HG03097 (cell line): ENCODE data around the gene SAPCD1.
A peak's percentile ranks its signal among the peaks of the same experiment; 100 is the strongest.

Experiments
- ATAC-seq: cut with Tn5 transposase; IDR thresholded peaks from one replicate; pipeline ENCODE4 v1.9.1; 2021; ENCODE audit not compliant: unreplicated experiment, low FRiP score

SAPCD1 gene

DNA sequence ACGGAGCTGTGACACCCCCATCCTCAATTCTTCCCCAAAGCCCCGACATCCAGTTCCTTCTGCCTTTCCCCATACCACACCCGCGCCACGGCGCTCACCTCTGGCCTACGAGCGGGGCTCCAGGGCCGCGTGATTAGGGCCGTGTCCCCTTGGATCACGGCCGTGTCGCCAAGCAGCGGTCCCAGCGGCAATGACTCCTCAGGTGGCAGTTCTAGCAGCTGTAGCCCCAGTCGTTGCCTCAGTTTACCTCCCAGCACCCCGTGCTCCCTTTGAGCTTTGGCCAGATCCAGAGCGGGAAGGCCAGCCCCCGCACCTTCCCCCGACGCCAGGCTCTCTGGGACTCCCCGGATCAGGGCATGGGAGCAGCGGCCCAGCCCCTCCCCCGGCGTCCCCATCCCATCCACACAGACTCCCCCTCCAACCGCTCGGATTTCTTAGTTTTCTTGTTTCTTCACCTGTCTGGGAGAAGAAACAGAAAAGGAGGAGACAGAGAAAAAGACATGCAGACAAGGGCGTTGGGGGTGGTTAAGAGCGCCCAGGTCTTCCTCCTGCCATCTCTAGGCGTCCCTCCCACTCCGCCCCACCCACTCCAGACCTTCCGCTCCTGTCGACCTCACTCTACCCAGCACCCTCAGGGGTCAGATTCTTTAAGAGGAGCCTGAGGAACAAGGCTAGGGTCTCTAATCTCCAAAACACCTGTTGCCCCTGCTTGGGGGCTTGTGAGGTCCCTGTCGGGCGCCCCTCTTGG lies 33.5 kb upstream of the SAPCD1 start, which contains the start of gene DDAH2:
Gene DDAH2 (minus strand): TSS at position 533 of the 748 bp plus-strand sequence. CDS start 138 bp downstream, at position 395.
- no peak for ATAC-seq

DNA sequence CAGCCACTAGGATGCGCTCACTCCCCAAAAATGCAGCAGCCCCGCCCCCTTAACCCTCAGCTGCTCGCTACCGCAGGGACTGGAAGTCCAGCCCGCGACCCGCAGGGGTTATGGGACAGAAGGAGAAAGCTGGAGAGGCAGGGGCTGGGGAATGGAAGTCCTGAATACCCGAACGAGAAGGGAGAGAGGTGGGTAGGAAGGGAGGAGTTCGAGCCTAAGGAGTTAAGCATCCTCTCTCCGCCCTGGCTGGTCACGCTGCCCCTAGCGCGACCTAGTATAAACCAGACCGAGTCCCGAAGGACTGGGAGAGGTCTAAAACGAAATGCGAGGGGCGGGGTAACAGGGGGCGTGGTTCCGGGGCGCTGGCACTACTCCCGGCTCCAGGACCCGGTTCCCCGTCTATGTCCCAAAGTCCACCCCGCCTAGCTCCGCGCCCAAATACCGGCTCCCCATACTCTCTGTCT lies 32.9 kb upstream of the SAPCD1 start:
- ATAC-seq: peak; percentile 33

DNA sequence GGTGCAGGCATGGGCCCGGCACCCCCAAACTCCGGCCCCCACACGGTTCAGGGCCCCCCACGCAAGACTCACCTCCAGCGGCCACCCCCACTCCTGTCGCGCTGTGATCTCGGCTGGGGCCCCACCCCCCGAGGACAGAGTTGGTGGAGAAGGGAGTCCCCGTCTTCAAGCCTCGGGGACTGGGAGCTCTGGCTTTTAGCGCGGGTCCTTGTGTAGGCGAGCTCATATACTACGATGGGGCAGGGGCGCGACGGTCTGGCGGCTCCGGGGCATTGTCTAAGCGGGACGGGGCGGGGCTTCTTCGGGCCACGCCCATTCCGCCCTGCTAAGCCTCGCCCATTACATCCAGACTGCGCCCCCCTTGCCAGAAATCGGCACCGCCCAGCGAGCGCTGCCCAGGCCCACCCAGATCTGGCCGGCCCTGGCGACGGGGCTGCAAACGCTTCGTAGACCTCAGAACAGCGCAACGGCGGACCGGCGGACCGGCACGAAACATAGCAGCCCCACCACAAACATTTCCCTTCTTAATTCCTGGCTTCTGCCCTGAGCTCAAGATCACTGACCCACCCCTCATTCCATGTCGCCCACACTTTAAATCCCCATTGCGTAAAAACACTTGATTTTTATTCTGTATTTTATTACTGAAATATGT lies 32.4 kb upstream of the SAPCD1 start:
- ATAC-seq: peak; percentile 8

DNA sequence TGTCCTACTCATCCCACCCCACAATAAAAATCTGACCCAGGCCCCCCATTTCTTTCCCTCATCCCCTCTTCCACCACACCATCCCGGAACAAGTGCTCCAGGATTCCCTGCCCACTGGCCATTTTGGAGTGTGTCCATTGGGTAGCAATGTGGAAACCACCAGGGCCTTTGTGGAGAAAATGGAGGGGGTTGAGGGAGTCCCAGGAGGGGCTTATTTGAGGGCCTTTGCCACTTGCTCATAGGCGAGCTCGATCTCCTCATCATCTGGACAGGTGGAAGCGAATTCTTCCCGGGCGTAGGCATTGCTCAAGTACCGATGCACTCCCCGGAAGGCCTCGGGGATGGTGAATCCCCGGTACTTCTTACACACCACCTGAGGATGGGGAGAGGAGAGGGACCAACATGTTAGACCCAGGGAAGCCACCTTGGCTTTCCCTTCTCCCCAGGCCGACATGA lies 31.8 kb upstream of the SAPCD1 start:
- no peak for ATAC-seq

GRCh38 chr6:31732029-31732428 lies 30.4 kb upstream of the SAPCD1 start:
- no peak for ATAC-seq

- ATAC-seq: no peak
Measured at GRCh38 chr6:31733734-31734133, 28.7 kb upstream of the SAPCD1 start.

GRCh38 chr6:31734247-31734820 lies 28.1 kb upstream of the SAPCD1 start:
- no peak for ATAC-seq

- ATAC-seq: no peak
Measured at GRCh38 chr6:31734821-31735406, 27.5 kb upstream of the SAPCD1 start.

DNA sequence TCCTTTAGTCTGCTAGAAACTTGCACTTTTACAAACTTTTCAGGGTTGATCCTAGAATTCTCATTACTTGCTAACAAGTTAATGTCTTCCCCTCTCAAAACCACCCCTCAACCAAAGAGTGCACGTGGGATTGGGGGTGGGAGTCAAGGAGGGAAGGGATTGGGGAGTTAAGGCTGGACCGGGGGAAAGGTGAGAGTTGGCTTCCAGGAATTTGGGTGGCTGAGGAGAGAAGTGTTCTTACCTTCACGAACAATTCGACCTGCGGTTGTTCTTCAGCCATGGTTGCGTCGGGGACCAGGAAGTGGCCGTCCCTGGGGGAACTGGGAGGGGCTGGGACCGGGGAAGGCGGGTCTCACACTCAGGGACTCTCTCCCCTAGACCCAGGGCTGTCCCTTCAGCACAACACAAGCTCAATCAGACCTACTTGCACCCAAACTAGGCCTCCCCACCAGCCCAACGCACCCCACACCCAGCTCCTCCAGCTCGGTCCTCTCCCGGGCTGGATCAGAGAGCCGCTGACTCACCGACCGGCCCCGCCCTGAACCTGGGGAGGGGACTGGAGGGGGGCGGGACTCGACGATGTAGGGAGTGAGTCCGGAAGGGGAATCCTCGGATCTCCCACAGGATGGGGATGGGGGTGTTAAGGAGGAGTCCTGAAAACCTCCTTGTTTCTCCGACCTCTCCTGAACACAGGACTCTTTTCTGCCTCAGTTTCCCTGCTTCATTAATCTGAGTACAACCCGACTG lies 26.3 kb upstream of the SAPCD1 start, which contains the start of gene CLIC1:
Gene CLIC1 (minus strand): TSS at position 510 of the 747 bp plus-strand sequence. CDS start 230 bp downstream, at position 280.
- no peak for ATAC-seq

- ATAC-seq: no peak
Measured at GRCh38 chr6:31736768-31737314, 25.6 kb upstream of the SAPCD1 start.

DNA sequence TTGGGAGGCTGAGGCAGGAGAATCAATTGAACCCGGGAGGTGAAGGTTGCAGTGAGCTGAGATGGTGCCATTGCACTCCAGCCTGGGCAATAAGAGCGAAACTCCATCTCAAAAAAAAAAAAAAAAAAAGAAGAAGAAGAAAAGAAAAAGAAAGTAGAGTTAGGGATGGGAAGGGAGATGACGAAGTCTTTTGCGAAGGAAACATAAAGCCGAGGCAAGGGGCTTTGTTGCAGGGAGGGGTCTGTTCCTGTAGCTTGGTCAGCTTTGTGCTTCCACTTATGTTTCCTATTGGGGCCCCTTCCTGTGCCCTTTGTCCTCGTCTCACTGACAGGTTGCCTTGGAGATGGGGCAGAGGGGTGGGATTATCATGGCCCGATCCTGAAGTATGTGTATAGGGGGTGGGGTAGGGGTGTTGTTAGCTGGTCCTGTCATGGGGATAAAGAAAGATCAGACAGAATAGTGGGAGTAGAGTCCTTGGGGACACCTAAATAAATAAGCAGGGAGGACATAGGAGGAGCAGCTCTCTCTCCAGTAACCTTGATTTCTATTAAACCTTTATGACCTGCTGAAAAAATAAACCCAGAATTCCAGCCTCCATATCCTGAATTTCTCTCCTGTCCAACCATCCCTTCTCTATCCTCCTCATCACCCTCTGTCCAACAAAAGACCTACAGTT lies 25.0 kb upstream of the SAPCD1 start:
- ATAC-seq: no peak

- no peak for ATAC-seq
Measured at GRCh38 chr6:31737991-31738979, 24.2 kb upstream of the SAPCD1 start.

DNA sequence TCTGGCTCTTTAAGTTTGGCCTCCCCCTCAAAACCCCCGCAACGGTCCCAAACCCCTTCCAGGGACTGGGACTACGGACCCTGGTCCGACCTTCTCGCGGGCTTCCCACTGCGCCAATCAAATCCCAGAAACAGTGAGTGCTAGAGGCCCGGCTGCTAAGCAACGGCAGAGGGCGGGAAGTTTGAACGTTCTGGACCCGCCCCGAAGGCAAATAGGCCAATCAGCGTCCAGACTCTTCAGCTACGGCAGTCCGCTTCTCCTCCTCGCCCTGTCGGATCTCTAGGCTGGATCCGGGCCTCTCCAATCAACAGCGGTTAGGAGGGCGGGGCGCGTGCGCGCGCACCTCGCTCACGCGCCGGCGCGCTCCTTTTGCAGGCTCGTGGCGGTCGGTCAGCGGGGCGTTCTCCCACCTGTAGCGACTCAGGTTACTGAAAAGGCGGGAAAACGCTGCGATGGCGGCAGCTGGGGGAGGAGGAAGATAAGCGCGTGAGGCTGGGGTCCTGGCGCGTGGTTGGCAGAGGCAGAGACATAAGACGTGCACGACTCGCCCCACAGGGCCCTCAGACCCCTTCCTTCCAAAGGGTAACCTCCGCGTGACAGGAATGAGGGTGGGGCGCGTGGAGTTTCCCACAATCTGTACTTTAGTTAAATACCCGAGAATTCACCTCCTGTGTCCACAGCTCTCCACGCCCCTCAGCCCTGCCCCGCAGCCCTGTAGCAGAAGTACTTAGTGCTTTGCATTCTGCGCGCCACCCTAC lies 22.6 kb upstream of the SAPCD1 start, which contains the start of gene MSH5:
Gene MSH5 (plus strand): TSS at position 367 of the 758 bp plus-strand sequence. CDS start 462 bp downstream, outside the sequence.
- ATAC-seq: peak; percentile 57

- ATAC-seq: peak; percentile 2
Measured at GRCh38 chr6:31740397-31741223, 21.8 kb upstream of the SAPCD1 start.

- no peak for ATAC-seq
Measured at GRCh38 chr6:31741815-31742214, 20.6 kb upstream of the SAPCD1 start.

GRCh38 chr6:31742894-31743293 lies 19.6 kb upstream of the SAPCD1 start:
- no peak for ATAC-seq

- no peak for ATAC-seq
Measured at GRCh38 chr6:31744422-31744821, 18.0 kb upstream of the SAPCD1 start.
